Skin of body (tissue), 2 donors: ENCODE measurements around the gene WNT9A. TPM values are rescaled to one million over a fixed set of nuclear protein-coding genes. Genes with fewer than 3 reads are reported as not detected.

Source experiments
- DNase-seq: peaks from one replicate; lab custom pipeline; 2025; lab: John Stamatoyannopoulos, UW
- total RNA-seq: library from RNA; depleted of rRNA; stranded (reverse); fragments of >200 nt; gene quantifications from one replicate; pipeline ENCODE4 v1.2.3, GENCODE V29; 2014

Gene WNT9A
- total RNA-seq, 1 donor from 2014 or later, result 1.5 TPM

- no peak for DNase-seq
Measured at GRCh38 chr1:227898502-227899140, 49.1 kb downstream of the WNT9A start.

- no peak for DNase-seq
Measured at GRCh38 chr1:227897704-227898438, 49.9 kb downstream of the WNT9A start.

DNA sequence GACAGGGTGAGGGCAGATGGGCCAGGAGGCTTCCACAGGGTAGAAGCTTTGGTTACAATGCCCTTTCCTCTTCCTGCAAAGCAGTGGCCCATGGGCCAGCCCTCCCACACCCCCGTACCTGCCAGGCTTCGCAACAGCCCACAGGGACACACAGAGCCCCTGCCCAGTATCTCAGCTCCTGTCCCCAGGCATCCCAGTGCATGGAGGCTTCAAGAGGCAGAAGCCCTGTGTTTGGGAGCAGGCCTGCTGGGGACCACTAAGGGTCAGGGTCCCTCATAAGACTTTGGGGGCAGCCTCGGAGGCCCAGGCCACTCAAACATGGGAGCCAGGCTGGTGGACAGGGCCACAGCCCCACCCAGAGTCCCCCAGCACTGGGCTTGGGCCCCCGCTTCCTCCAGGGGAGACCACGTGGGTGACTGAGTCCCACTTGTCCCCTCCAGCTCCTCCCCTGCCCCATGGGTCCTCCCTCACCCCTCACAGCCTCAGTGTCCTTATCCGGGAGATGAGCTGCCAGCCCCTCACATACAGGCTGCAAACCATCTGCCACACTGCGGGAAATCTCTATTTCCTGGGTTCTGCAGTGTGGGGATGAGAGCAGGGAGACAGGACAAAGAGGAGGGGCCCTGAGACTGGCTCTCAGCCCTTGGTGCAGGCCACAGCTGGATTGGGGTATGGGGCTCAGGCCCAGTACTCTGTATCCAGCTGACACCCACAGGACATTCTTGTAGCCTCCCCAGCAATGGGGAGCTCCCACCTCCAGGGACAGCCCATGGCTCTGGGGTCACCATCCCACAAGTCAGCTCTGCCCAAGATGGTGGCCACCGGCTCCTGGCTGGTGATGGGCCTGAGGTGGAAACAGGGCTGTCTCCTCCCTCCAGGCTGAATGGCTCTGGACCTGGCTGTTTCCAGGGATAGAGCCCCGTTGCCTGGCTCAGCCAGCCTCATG, 50.7 kb downstream of the WNT9A start:
- no peak for DNase-seq

DNA sequence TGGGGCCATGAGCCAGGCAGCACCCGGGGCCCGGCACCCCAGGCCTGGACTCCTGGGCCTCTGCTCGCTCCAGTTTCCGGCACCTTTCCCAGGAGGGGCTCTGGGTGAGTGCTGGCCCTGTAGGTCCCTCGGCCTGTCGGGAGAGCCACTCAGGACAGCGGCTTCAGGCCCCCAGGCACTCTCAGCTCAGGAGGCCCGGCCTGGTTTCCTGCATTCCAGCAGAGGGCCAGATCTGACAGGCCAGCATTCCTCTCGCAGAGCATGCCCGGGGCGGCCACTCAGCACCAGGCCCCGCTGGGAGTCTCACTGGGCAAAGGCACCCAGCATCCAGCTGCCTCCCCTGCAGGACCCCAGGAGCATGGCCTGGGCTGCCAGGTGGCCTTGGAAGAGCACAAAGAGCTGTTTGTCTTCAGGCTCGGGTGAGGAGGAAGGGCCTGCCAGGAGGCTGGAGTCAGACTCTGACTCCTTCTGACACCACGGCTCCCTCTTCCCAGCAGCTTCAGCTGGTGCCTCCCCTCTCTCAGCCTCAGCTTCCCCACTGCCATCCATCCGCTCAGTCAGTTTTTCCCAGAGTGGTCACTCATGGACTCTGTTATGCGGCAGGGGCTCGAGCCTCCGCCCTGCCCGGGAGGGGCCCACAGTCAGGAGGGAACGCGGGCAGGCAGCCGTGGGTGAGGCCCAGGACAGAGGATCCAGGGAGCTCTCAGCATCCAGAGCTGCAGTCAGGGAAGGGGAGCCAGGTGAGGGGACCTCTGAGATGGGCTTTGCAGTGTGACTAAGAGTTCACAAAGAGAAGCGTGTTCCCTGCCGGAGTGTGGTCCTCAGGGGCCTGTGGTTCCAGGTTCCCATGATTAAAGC, 51.7 kb downstream of the WNT9A start:
- no peak for DNase-seq

- no peak for DNase-seq
Measured at GRCh38 chr1:227894831-227895451, 52.8 kb downstream of the WNT9A start.

GRCh38 chr1:227893949-227894721, 53.6 kb downstream of the WNT9A start:
- DNase-seq, result no peak

DNA sequence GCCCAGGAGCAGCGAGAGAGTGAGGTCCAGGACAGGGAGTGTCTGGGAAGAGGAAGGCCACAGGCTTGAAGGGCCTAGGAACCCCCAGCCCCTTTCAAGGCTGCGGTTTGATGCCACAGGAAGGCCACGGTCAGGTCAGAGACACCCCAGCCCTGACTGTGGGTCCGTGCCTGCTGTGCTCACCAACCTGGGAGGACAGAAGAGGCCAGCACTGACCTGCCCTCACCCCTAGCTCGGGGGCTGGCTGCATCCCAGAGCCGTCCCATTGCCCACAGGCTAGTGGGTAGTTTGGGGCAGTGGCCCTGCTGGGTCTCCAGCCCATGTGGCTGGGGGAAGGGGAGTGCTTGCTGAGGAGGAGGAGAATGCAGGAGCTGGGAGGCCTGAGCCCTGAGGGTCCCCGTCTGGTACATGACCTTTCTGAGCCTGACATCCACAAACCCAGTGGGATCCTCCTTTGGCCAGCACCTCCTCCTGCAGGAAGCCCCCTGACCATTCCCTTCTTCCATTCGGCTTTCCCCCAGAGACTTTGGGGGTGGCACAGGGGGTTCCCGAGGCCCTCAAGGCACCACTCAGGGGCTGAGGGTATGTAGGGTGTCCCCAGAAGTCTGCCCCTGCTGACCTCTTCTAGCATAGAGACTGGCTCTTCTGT, 54.3 kb downstream of the WNT9A start:
- no peak for DNase-seq

GRCh38 chr1:227892489-227893299, 55.0 kb downstream of the WNT9A start:
- no peak for DNase-seq

DNA sequence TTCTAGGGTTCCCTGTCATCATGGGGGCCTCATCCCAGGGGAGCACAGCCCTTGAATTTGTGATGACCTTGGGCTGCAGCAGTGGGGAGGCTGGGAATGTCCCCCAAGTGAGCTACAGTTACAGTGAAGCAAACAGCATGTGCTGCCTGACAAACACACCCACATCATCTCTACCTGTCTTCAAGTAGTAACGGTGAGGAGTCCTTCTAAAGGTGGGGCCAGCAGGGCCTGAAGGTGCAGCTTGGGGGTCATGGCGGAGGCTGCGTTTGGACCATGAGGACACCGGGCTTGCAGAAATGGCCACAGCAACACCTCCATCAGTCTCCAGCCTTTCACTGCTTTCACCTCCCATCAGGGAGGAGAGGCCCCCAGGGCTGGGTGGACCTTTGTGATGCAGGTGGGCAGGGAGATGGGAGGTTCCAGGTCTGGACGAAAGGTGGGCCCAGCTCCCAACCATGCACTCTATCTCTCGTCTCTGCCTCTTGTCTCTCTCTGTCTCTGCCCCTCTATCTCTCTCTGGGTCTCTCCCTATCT, 55.7 kb downstream of the WNT9A start:
- no peak for DNase-seq

DNA sequence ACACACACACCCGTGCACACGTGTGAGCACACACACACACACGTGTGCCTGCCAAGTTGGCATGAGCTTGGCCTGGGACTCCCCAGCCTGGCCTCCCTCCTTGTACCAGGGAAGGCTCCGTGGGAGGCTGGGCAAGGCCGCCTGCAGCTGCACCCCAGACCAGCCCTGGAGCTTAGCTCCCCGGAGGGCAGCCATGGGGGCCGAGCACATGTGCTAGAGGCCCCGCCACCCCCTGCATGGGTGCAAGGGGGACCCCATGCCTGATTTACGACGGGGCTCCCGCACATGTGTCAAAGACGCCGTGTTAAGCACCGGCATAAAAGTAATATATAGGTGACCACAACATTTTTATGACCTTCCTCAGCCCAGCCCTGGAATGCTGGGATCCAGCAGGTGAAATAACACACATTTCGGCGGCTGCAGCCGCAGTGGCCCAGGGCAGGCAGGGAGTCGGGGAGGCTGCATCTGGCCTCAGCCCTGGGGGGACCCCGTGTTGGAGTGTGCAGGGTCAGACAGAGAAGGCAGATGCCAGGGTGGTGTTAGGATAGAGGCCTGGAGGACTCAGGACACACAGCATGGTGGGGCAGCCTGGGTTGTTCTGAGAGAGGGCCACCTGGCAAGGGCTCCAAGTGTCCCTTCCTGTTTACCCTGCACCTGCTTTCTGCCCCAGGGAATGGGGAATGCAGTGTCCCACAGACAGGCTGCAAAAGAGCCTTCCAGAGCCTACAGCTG, 56.3 kb downstream of the WNT9A start:
- DNase-seq, result no peak

- no peak for DNase-seq
Measured at GRCh38 chr1:227890451-227891222, 57.1 kb downstream of the WNT9A start.

- DNase-seq, result no peak
Measured at GRCh38 chr1:227889863-227890405, 57.8 kb downstream of the WNT9A start.

DNA sequence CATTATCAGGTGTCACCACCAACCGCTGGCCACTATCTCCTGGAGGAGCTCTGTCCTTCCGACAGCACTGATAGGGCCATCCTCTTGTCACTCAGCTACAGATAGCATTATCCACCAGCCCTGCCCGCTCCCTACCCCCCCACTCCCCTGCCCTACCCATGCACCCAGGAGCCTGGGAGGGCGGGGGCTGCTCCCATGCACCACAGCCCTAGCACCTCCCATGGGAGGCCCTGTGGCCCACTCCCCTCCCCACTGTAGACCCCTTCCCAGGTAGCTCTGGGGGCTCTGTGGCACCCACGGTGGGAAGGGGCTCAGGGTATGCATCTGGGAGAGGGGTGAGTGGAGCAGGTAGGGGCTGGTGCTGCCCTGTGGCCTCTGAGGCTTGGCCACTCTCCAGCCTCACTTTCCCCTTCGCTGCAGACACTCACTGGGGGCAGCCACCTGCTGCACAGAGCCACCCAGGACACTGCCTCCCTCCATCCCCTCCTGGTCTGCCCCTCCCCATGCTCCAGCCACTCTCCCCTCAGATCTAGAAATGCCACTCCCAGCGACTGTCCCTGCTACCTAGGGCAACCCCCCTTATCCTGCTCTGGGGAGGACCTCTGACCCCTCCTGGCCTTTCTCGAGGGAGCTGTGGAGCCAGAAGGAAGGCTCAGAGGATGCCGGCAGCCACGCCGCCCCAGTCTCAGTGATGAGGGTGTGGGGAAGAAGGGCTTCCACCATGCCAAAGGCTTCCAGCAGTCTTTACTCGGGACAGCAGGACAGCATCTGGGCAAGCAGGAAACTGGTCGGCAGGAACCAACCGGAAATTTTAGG, 58.5 kb downstream of the WNT9A start:
- DNase-seq, result no peak

- DNase-seq, result no peak
Measured at GRCh38 chr1:227888404-227889046, 59.2 kb downstream of the WNT9A start.
